SK-N-SH (cell line): ENCODE measurements around the gene TSPAN14. TPM values are rescaled to one million over a fixed set of nuclear protein-coding genes. Genes with fewer than 3 reads are reported as not detected.

Experiments
- CTCF ChIA-PET: fragments of 300-600, 350-600 bp; formaldehyde crosslinking; extraction: SDS; loops from one replicate; lab custom pipeline; 2021; lab: Yijun Ruan, JAX
- POLR2A ChIA-PET: fragments of 350-600 bp; sonication (Branson Sonifier 250); formaldehyde crosslinking; extraction: SDS; loops from one replicate; lab custom pipeline; 2020; ENCODE audit warnings: antibody characterized with exemption, inconsistent platforms; lab: Yijun Ruan, JAX
- DNase-seq: peaks from one replicate; pipeline ENCODE4 v3.0.0; 2012
- H2AFZ ChIP-seq: fragments of 200-600 bp; sonication (generic); 2 replicates; pipeline ENCODE4 v1.8.1; 2016; ENCODE audit warnings: antibody characterized with exemption, mild to moderate bottlenecking, low read depth
- H3F3A ChIP-seq: fragments of 200-600 bp; sonication (generic); replicated peaks from 2 replicates; pipeline ENCODE3; 2016; ENCODE audit warnings: antibody characterized with exemption, mild to moderate bottlenecking; ENCODE audit not compliant: insufficient read depth
- H3K27ac ChIP-seq, 2 experiments: fragments of 200-500 bp in 1 of 2; fragments of 200-600 bp in 1 of 2; sonication (Bioruptor generic) in 1 of 2; sonication (generic), shearing (Covaris generic) in 1 of 2; 2 replicates each; pipeline versions ENCODE4 v1.5.1 to v1.6.1; 2014 to 2016; ENCODE audit warnings: low read depth in 2 of 2, inconsistent platforms in 1 of 2, low read length in 1 of 2, mild to moderate bottlenecking in 1 of 2, mixed read lengths in 1 of 2
- H3K27me3 ChIP-seq: fragments of 200-600 bp; sonication (generic), shearing (Covaris generic); 2 replicates; pipeline ENCODE4 v1.6.1; 2016; ENCODE audit warnings: mixed run types; ENCODE audit not compliant: insufficient read depth
- H3K36me3 ChIP-seq, 2 experiments: fragments of 200-500 bp in 1 of 2; fragments of 200-600 bp in 1 of 2; sonication (Bioruptor generic) in 1 of 2; sonication (generic) in 1 of 2; replicated peaks in 1 of 2; 2 replicates each; pipeline versions ENCODE3 to v1.5.1; 2014 to 2016; ENCODE audit warnings: low read length in 1 of 2, mild to moderate bottlenecking in 1 of 2; ENCODE audit not compliant: insufficient read depth in 2 of 2, control insufficient read depth in 1 of 2
- H3K4me1 ChIP-seq, 2 experiments: fragments of 200-500 bp in 1 of 2; fragments of 200-600 bp in 1 of 2; sonication (Bioruptor generic) in 1 of 2; sonication (generic), shearing (Covaris generic) in 1 of 2; 2 replicates each; pipeline versions ENCODE4 v1.5.1 to v1.6.1; 2014 to 2016; ENCODE audit warnings: low read depth in 1 of 2, low read length in 1 of 2, mixed run types in 1 of 2; ENCODE audit not compliant: insufficient read depth in 2 of 2, control insufficient read depth in 1 of 2
- H3K4me2 ChIP-seq: fragments of 200-600 bp; sonication (generic), shearing (Covaris generic); 2 replicates; pipeline ENCODE4 v1.6.1; 2017; ENCODE audit warnings: mixed run types
- H3K4me3 ChIP-seq, 2 experiments: fragments of 200-500 bp in 1 of 2; fragments of 200-600 bp in 1 of 2; sonication (Bioruptor generic) in 1 of 2; sonication (generic), shearing (Covaris generic) in 1 of 2; 2 replicates each; pipeline versions ENCODE4 v1.5.1 to v1.8.1; 2014 to 2016; ENCODE audit warnings: low read depth in 2 of 2, inconsistent platforms in 1 of 2, low read length in 1 of 2, mild to moderate bottlenecking in 1 of 2, mixed read lengths in 1 of 2, moderate library complexity in 1 of 2
- H3K79me2 ChIP-seq: fragments of 200-600 bp; sonication (generic); 2 replicates; pipeline ENCODE4 v1.8.1; 2017; ENCODE audit warnings: mild to moderate bottlenecking; ENCODE audit not compliant: insufficient read depth
- H3K9ac ChIP-seq: fragments of 200-600 bp; sonication (generic); 2 replicates; pipeline ENCODE4 v1.6.1; 2017; ENCODE audit warnings: mixed run types
- H3K9me2 ChIP-seq: fragments of 200-600 bp; sonication (generic); 2 replicates; pipeline ENCODE4 v1.6.1; 2017; ENCODE audit warnings: mixed run types
- H3K9me3 ChIP-seq: fragments of 200-600 bp; sonication (generic); 2 replicates; pipeline ENCODE4 v1.6.1; 2017; ENCODE audit warnings: mixed run types, mild to moderate bottlenecking, moderate library complexity
- H4K20me1 ChIP-seq: fragments of 200-600 bp; sonication (generic); 2 replicates; pipeline ENCODE4 v1.6.1; 2017; ENCODE audit warnings: mild to moderate bottlenecking, mixed run types; ENCODE audit not compliant: insufficient read depth
- CTCF ChIP-seq: fragments of 200-600 bp; sonication (generic); IDR thresholded peaks from 2 replicates; pipeline ENCODE4 v1.6.1; 2017; ENCODE audit warnings: antibody characterized with exemption, mild to moderate bottlenecking, moderate library complexity
- EZH2phosphoT487 ChIP-seq: fragments of 200-600 bp; sonication (generic); IDR thresholded peaks from 2 replicates; pipeline ENCODE4 v1.6.1; 2017; ENCODE audit warnings: low read depth, mixed run types, mild to moderate bottlenecking, antibody characterized with exemption, moderate library complexity, borderline replicate concordance
- JUND ChIP-seq: IDR thresholded peaks from 2 replicates; pipeline ENCODE4 v1.4.0; 2012
- NFIC ChIP-seq: IDR thresholded peaks from 2 replicates; pipeline ENCODE4 v1.4.0; 2012; ENCODE audit warnings: borderline replicate concordance
- NRF1 ChIP-seq: IDR thresholded peaks from 2 replicates; pipeline ENCODE4 v1.6.1; 2012; ENCODE audit warnings: low read depth, mild to moderate bottlenecking, low read length
- POLR2AphosphoS5 ChIP-seq: IDR thresholded peaks from 2 replicates; pipeline ENCODE4 v1.6.1; 2012; ENCODE audit warnings: low read depth, low read length
- RXRA ChIP-seq: IDR thresholded peaks from 2 replicates; pipeline ENCODE4 v1.4.0; 2012; ENCODE audit warnings: low read depth, mild to moderate bottlenecking, borderline replicate concordance
- TAF1 ChIP-seq: IDR thresholded peaks from 2 replicates; pipeline ENCODE4 v1.6.1; 2012; ENCODE audit warnings: low read depth, mild to moderate bottlenecking, low read length, moderate library complexity, borderline replicate concordance
- USF2 ChIP-seq: fragments of 150-350 bp; IDR thresholded peaks from 2 replicates; pipeline ENCODE4 v1.6.1; 2017; ENCODE audit warnings: antibody characterized with exemption, low read length, low read depth, borderline replicate concordance
- YY1 ChIP-seq: IDR thresholded peaks from 2 replicates; pipeline ENCODE4 v1.4.0; 2012; ENCODE audit warnings: low read depth, mild to moderate bottlenecking
- WGBS: methylation state at CpG from one replicate; pipeline ENCODE4 v1.1.6; 2017; ENCODE audit warnings: low lambda C conversion rate; 5-methylcytosine and 5-hydroxymethylcytosine counted together
- polyA plus RNA-seq, 3 experiments: library from polyadenylated mRNA; depleted of rRNA; stranded (reverse); fragments of >200 nt; gene quantifications; 2 replicates each; pipeline ENCODE4 v1.2.3, GENCODE V29; 2012
- TF ChIP-seq, protein P1 (sequence below): IDR thresholded peaks from 2 replicates; pipeline ENCODE4 v1.4.0; 2012; ENCODE audit warnings: low read depth, borderline replicate concordance
- TF ChIP-seq, protein P2 (sequence below): IDR thresholded peaks from 2 replicates; pipeline ENCODE4; 2012

The TSPAN14 gene
- polyA plus RNA-seq, 1 of the 3 experiments (the other 2 are of a cell fraction): 78.1 TPM

DNA sequence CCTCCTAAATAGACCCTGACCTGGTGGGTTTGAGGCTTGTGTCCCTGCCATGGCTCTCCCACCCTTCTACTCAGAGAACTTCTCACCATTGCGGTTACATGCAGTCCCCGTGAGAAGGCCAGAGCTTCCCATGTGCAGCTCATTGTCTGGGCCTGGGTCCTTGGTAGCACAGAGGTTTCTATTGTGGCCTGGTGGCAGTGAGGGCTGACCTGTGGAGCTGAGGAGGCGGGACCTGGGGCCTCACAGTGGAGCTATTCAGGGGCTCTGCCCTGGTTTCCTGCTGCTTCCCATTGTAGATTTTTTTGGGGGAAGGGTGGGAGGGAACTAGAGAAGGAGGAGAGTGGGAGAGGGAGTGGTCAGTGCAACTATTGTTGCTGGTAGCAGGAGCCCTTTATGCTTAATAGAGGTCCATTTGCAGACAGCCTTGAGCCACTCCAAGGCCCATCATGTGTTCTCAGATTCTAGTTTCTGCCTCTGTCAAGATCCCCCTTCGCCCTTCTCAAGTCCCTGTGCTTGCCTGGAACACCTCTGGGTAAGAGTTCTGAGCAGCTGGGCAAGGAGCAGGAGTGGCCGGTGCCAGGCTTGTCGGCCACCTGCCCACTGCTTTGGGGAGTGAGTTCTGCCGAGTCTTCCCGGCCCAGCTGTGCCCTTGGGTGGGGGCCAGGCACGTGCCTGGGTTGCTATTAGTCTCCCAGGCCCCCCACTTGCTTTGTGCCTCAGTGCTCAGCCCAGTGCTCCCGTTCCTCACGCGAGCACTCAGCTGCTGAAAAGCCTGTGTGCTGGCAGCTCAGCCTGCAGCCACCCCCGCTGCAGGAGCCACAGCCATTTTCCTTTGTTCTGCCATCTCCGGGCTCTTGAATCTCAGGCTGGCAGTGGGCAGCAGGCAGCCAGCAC lies 10.7 kb downstream of the TSPAN14 start:
- peaks cover 2 to 4% of the 10 kb centered on the region in 2 experiments for H3K36me3 ChIP-seq
- H3K9me2 ChIP-seq: no peaks in the 10 kb centered on the region
- H2AFZ ChIP-seq: no peak overlapping the region
- peak overlapping the region in 1 of 2 experiments; percentile 60; a peak in 1 of 4 replicates for H3K27ac ChIP-seq
- H3K4me1 ChIP-seq: peaks cover 65 to 69% of the 10 kb centered on the region in 2 experiments
- no peak overlapping the region for H3K9ac ChIP-seq
- peak; percentile 47 for DNase-seq
- H3K27me3 ChIP-seq: no peaks in the 10 kb centered on the region
- H4K20me1 ChIP-seq: peaks cover 89% of the 10 kb centered on the region
- H3F3A ChIP-seq: peaks cover 5% of the 10 kb centered on the region
- no peak overlapping the region for H3K4me3 ChIP-seq
- H3K79me2 ChIP-seq: peaks cover 100% of the 10 kb centered on the region
- TF ChIP-seq NFIC (no peak), RXRA (no peak), JUND (no peak), POLR2AphosphoS5 (no peak), TAF1 (no peak), EZH2phosphoT487 (no peak), NRF1 (no peak), YY1 (no peak), CTCF (no peak), USF2 (no peak)
- TF ChIP-seq, protein P1, sequence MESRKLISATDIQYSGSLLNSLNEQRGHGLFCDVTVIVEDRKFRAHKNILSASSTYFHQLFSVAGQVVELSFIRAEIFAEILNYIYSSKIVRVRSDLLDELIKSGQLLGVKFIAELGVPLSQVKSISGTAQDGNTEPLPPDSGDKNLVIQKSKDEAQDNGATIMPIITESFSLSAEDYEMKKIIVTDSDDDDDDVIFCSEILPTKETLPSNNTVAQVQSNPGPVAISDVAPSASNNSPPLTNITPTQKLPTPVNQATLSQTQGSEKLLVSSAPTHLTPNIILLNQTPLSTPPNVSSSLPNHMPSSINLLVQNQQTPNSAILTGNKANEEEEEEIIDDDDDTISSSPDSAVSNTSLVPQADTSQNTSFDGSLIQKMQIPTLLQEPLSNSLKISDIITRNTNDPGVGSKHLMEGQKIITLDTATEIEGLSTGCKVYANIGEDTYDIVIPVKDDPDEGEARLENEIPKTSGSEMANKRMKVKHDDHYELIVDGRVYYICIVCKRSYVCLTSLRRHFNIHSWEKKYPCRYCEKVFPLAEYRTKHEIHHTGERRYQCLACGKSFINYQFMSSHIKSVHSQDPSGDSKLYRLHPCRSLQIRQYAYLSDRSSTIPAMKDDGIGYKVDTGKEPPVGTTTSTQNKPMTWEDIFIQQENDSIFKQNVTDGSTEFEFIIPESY: no peak
- TF ChIP-seq, protein P2, sequence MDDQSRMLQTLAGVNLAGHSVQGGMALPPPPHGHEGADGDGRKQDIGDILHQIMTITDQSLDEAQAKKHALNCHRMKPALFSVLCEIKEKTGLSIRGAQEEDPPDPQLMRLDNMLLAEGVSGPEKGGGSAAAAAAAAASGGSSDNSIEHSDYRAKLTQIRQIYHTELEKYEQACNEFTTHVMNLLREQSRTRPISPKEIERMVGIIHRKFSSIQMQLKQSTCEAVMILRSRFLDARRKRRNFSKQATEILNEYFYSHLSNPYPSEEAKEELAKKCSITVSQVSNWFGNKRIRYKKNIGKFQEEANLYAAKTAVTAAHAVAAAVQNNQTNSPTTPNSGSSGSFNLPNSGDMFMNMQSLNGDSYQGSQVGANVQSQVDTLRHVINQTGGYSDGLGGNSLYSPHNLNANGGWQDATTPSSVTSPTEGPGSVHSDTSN: no peak
- 91% methylated on average over 6 of the region's 14 CpGs for WGBS
- ChIA-PET CTCF (interaction anchor here (4.7 to 35.3 kb wide), 2 partner anchors 20 to 41 kb away, joined by 38 to 602 read pairs; no protein-coding TSS in a partner anchor), POLR2A (interaction anchor here (1.2 kb wide), 1 partner anchor 9 kb away, joined by 5 read pairs; no protein-coding TSS in a partner anchor)
- H3K9me3 ChIP-seq: no peaks in the 10 kb centered on the region
- H3K4me2 ChIP-seq: peak overlapping the region; percentile 64; the same call in 1 of the 2 replicates
